ENCODE measurements around the gene ACLY.

The ACLY gene
- 191 to 322 (median 245) reads per million in 17 experiments for total RNA-seq

GRCh38 chr17:41918314-41919164 lies at the start of gene ACLY:
Gene ACLY, minus strand, starts transcription at chr17:41918951. Its CDS starts 5,078 bp downstream, at chr17:41913873.
- DNase-seq, result peak; percentile 98 to 99 (median 99)

DNA sequence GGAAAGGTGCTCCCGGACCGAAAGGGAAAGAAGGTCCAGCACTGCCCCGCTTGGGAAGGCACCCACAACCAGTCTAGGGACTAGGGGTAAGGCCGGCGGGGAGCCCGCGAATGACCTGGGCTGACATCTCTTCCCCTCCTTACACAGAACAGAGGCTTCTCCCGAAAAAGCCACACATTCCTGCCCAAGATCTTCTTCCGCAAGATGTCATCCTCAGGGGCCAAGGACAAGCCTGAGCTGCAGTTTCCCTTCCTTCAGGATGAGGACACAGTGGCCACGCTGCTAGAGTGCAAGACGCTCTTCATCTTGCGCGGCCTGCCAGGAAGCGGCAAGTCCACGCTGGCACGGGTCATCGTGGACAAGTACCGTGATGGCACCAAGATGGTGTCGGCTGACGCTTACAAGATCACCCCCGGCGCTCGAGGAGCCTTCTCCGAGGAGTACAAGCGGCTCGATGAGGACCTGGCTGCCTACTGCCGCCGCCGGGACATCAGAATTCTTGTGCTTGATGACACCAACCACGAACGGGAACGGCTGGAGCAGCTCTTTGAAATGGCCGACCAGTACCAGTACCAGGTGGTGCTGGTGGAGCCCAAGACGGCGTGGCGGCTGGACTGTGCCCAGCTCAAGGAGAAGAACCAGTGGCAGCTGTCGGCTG lies 49.3 kb upstream of the ACLY start:
- DNase-seq, result no peak

DNA sequence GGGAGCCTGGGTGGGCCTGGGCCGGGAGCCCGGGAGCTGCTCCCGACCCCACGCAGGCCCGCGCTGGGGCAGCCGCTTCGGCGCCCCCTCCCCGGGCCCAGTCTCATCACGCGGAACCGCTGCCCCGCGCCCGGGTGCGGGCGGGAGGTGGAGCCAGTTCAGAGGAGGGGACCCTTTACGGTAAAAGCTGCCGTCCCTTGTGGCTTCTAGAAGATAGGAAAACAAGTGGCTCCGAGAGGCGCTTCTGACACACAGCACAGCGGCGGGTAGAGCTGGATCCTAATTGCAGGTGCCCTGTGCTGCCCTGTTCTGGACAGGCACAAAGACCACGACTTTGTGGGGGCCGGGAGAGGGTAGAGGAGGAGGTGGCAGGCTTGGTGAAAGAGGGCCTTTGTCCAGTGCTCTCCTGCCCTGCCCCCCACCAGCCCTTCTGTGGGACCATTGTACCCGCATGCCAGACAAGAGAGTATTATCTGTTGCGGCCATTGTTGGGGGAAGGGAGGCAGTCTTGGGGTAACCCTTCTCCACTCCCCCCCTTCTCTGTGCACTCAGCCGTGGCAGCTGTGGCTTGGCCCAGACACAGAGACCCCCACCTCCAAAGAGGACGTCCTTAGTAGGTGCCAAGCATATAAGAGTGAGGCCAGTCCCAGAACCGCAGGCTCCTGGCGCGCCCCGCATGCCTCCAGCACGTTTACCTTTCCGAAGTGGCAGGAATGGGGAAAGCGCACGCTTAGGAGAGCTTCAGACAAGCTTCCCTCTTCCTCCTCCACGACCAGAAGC lies 48.6 kb upstream of the ACLY start:
- no peak for DNase-seq

- DNase-seq, result peak; percentile 96 to 99 (median 97)
Measured at GRCh38 chr17:41966463-41967140, 47.9 kb upstream of the ACLY start, which contains the start of gene CNP. Gene CNP, plus strand, starts transcription at chr17:41966795. Its CDS starts 90 bp downstream, at chr17:41966885.

DNA sequence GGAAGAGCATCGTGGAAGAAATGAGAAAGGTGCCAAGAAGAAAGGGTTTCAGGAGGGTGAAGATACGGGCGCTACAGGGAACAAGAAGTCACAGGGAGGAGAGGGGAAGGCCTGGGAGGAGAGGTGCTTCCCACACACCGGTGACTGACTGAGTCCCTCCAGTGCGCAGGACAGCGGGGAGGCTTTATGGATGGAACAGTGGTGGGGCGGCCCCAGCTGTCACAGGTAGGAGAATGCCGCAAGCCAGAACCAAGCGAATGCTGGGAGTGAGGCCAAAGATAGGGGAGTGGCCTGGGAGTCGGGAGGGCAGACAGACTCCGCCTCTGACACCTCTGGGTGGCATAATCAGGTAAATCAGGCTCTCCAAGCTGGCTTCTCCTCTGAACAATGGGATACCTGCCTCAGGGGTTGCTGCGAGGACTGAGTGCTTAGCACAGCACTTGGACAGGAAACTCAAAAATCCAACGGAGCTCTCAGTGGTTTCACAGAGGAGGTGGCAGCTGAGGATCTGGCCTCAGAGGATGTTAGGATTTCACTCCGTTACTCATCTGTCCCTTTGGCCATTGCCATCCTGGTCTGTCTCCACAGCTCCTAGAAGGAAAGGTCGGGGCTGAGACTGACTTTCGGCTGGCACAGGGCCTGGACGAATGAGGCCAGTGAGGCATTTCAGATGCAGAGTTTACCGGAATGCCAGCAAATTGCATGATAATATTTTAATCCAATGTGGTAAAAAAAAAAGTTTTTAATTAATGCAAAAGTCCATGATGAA lies 47.1 kb upstream of the ACLY start:
- DNase-seq, result peak; percentile 21 to 61 (median 44)

GRCh38 chr17:41962768-41963434 lies 44.1 kb upstream of the ACLY start:
- DNase-seq, result peak; percentile 73 to 84 (median 81)

- DNase-seq, result no peak
Measured at GRCh38 chr17:41962111-41962510, 43.4 kb upstream of the ACLY start.

GRCh38 chr17:41959336-41960095 lies 40.8 kb upstream of the ACLY start:
- DNase-seq, result peak in 3 of 4 experiments; percentile 18 to 39 (median 36)

- no peak for DNase-seq
Measured at GRCh38 chr17:41959030-41959335, 40.2 kb upstream of the ACLY start.

GRCh38 chr17:41957869-41958439 lies 39.2 kb upstream of the ACLY start:
- DNase-seq, result no peak

DNA sequence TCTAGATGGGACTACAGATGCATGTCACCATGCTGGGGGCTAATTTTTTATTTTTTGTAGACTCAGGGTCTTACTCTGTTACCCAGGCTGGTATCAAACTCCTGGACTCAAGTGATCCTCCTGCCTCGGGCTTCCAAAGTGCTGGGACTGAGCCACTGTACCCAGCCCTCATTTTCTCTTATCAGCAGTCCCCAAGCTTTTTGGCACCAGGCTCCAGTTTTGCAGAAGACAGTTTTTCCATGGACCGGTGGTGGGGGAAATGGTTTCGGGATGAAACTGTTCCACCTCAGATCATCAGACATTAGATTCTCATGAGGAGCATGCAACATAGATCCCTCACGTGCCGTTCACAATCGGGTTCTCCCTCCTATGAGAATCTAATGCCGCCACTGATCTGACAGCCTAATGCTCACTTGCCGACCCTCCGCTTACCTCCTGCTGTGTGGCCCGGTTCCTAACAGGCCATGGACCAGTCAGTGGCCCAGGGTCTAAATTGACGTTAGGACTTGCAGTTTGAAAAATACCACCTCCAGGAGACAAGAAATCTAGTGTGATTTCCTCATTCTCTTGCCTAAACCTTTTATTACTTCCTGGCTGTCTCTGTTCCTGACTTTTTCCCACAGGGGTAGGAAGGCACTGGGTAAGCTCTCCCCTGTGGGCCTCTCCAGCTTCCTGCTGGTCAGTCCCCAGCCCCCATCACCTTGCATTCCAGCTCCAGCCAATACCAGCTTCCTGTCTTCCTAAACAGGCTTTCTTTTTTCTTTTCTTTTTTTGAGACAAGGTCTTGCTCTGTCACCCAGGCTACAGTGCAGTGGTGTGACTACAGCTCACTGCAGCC lies 38.5 kb upstream of the ACLY start:
- no peak for DNase-seq

- no peak for DNase-seq
Measured at GRCh38 chr17:41956522-41956921, 37.8 kb upstream of the ACLY start.

- no peak for DNase-seq
Measured at GRCh38 chr17:41948762-41949460, 30.2 kb upstream of the ACLY start.

DNA sequence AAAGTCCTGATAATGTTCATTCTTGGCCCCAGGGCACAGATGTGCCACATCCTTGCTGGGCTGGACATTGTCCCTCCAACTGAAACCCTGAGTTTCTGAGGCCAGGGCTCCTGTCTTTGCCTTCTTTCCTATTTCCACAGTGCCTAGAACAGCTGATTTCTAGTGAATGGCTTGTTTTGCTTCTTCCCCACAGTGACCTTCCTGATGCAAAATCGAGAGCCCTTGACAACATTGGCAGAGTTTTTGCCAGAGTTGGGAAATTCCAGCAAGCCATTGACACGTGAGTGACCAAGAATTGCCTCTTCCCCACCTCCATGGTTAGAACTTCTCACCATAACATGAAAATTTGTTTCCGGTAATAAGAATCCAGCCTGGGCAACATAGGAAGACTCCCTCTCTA lies 26.2 kb upstream of the ACLY start:
- no peak for DNase-seq

GRCh38 chr17:41943492-41943891 lies 24.7 kb upstream of the ACLY start:
- no peak for DNase-seq

DNA sequence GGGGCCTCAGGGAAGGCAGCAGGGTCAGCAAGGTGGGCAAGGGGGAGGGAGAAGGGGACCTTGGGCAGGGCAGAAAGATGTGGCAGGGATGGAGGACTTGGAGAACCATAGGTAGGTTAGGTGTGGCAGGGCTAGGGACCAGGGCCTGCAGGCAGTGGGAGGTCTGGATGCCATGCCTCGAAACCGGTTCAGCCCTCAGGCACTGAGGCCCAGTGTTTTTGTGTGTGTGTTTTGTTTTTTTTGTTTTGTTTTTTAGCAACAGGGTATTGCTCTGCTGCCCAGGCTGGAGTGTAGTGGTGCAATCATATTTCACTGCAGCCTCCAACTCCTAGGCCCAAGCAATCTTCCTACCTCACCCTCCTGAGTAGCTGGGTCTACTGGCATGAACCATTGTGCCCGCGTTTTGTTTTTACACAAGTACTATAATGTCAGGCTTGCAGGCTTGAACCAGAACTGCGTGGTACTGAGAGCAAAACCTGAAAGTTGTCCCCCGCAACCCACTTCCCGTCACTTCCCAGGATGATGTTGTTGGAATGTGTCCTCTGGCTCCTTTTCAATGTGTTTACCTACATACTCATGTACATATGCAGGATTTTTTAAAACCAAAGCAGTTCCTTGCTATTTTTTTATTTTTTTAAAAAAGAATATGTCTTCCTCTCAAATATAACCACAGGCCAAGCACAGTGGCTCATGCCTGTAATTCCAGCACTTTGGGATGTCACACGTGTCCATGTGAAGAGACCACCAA lies 24.0 kb upstream of the ACLY start:
- no peak for DNase-seq

DNA sequence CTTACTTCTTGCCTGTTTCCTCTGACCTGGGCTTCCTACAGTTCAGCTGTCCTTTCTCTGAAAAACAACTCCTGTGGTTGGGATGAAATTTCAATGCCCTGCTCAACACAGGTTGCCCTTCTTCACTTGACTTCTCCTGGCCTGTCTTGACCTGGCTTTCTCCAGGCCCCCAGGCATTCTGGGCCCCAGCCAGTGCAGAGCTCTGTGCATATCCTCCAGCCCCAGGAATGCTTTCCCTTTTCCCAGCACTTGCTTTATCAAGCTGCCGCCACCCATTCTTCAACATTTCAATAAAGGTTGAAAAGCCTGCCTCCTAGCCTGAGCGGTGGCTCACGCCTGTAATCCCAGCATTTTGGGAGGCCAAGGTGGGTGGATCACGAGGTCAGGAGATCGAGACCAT lies 22.4 kb upstream of the ACLY start:
- no peak for DNase-seq

DNA sequence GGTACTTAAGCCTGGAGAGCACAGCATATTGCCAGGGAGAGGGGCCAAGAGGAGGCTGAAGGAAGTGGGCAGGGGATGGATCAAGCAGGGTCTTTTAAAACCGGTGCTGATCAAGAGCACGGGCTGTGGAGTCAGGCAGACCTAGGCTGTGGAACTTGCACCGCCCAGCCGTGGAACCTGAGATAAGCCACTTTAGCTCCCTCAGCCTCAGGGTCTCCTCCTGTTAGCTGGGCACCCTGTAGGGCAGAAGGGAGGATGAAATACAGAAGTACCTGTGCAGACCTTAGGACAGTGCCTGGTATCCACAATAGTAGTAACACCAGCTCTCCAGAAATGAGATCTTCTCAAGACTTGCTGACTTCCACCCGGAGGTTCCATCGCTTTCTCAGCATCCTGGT lies 20.9 kb upstream of the ACLY start:
- DNase-seq, result no peak
